H1 (cell line): ENCODE measurements around the gene GNAQ. TPM values are rescaled to one million over a fixed set of nuclear protein-coding genes. Genes with fewer than 3 reads are reported as not detected.

Source experiments
- CTCF ChIA-PET: fragments of 300-600 bp; sonication (Branson Sonifier 250); formaldehyde crosslinking; loops from one replicate; lab custom pipeline; 2021; ENCODE audit not compliant: partially characterized antibody; lab: Charles Lee
- POLR2A ChIA-PET: fragments of 300-600 bp; sonication (Branson Sonifier 250); formaldehyde crosslinking; loops from one replicate; lab custom pipeline; 2021; ENCODE audit warnings: inconsistent platforms; ENCODE audit not compliant: partially characterized antibody; lab: Charles Lee
- DNase-seq, 2 experiments: peaks; one replicate each; pipeline versions ENCODE4 v3.0.0 to v3.0.0-alpha.2; 2010 to 2022; ENCODE audit warnings: low spot score in 2 of 2, low read depth in 1 of 2, mixed read lengths in 1 of 2
- FAIRE-seq: peaks from 2 replicates; lab custom pipeline; 2011; peaks lifted over from hg19 to GRCh38; lab: Jason Lieb, UNC
- H2AFZ ChIP-seq: 2 replicates; pipeline ENCODE4 v1.8.1; 2012; ENCODE audit warnings: low read length, inconsistent platforms
- H2AK5ac ChIP-seq: 2 replicates; pipeline ENCODE4 v1.6.1; 2013; ENCODE audit warnings: low read depth, low read length
- H2BK120ac ChIP-seq: replicated peaks from 2 replicates; pipeline ENCODE3; 2013; ENCODE audit warnings: low read depth, low read length, inconsistent platforms
- H2BK12ac ChIP-seq: 2 replicates; pipeline ENCODE4 v1.6.1; 2013; ENCODE audit warnings: low read depth, low read length
- H2BK15ac ChIP-seq: 2 replicates; pipeline ENCODE4 v1.6.1; 2013; ENCODE audit warnings: low read length
- H2BK20ac ChIP-seq: 2 replicates; pipeline ENCODE4 v1.6.1; 2013; ENCODE audit warnings: low read length
- H2BK5ac ChIP-seq: 2 replicates; pipeline ENCODE4 v1.6.1; 2013; ENCODE audit warnings: low read depth, low read length
- H3K14ac ChIP-seq: 2 replicates; pipeline ENCODE4 v1.6.1; 2013; ENCODE audit warnings: inconsistent platforms; ENCODE audit not compliant: insufficient read length
- H3K18ac ChIP-seq: 2 replicates; pipeline ENCODE4 v1.6.1; 2013; ENCODE audit warnings: low read length; ENCODE audit errors: extremely low read depth
- H3K23ac ChIP-seq: 2 replicates; pipeline ENCODE4 v1.6.1; 2013; ENCODE audit warnings: inconsistent platforms; ENCODE audit not compliant: insufficient read length
- H3K23me2 ChIP-seq: 2 replicates; pipeline ENCODE4 v1.6.1; 2013; ENCODE audit warnings: low read depth, low read length
- H3K27ac ChIP-seq: 2 replicates; pipeline ENCODE4 v1.6.1; 2011; ENCODE audit warnings: low read depth, low read length, inconsistent platforms
- H3K27me3 ChIP-seq, 4 experiments: replicated peaks in 1 of 4; 1 replicate in 1 of 4; 2 replicates in 3 of 4; pipeline versions ENCODE4 v1.6.1 to v1.8.1; 2011 to 2013; ENCODE audit warnings: low read length in 3 of 4, mild to moderate bottlenecking in 3 of 4, inconsistent platforms in 2 of 4, mixed read lengths in 2 of 4, moderate library complexity in 1 of 4; ENCODE audit not compliant: control insufficient read depth in 3 of 4, insufficient read depth in 3 of 4; ENCODE audit errors: extremely low read depth in 1 of 4
- H3K36me3 ChIP-seq, 4 experiments: 2 replicates each; pipeline versions ENCODE4 v1.6.1 to v1.8.1; 2011 to 2013; ENCODE audit warnings: mild to moderate bottlenecking in 4 of 4, low read length in 3 of 4, moderate library complexity in 2 of 4, control low read depth in 1 of 4, inconsistent platforms in 1 of 4; ENCODE audit not compliant: insufficient read depth in 4 of 4, control insufficient read depth in 2 of 4
- H3K4ac ChIP-seq: replicated peaks from 2 replicates; pipeline ENCODE3; 2013; ENCODE audit warnings: low read length, low read depth, mixed read lengths, inconsistent platforms; ENCODE audit not compliant: insufficient read length
- H3K4me1 ChIP-seq, 4 experiments: replicated peaks in 1 of 4; 1 replicate in 1 of 4; 2 replicates in 3 of 4; pipeline versions ENCODE4 v1.6.1 to v1.8.1; 2011 to 2013; ENCODE audit warnings: low read length in 3 of 4, inconsistent platforms in 2 of 4, mixed read lengths in 1 of 4; ENCODE audit not compliant: insufficient read depth in 4 of 4, control insufficient read depth in 3 of 4
- H3K4me2 ChIP-seq, 2 experiments: 2 replicates each; pipeline versions ENCODE4 v1.6.1 to v1.8.1; 2011 to 2013; ENCODE audit warnings: low read depth in 2 of 2, low read length in 2 of 2, control low read depth in 1 of 2, inconsistent platforms in 1 of 2, mild to moderate bottlenecking in 1 of 2; ENCODE audit not compliant: insufficient read depth in 1 of 2
- H3K4me3 ChIP-seq, 4 experiments: fragments of 200-600, 300-600 bp in 1 of 4; sonication (generic), shearing (Covaris generic), sonication (Bioruptor Twin) in 1 of 4; 2 replicates each; pipeline versions ENCODE4 v1.5.1 to v1.8.1; 2011 to 2016; ENCODE audit warnings: low read length in 4 of 4, low read depth in 3 of 4, control low read depth in 2 of 4, inconsistent platforms in 2 of 4, mild to moderate bottlenecking in 2 of 4, mixed read lengths in 1 of 4, moderate library complexity in 1 of 4; ENCODE audit not compliant: insufficient read depth in 2 of 4; ENCODE audit errors: extremely low read depth in 1 of 4
- H3K56ac ChIP-seq: replicated peaks from 2 replicates; pipeline ENCODE3; 2013; ENCODE audit warnings: low read depth, mild to moderate bottlenecking, mixed read lengths, low read length, inconsistent platforms; ENCODE audit not compliant: insufficient read length
- H3K79me1 ChIP-seq: 2 replicates; pipeline ENCODE4 v1.6.1; 2013; ENCODE audit warnings: low read depth, low read length, control low read depth
- H3K79me2 ChIP-seq, 2 experiments: 2 replicates each; pipeline versions ENCODE4 v1.6.1 to v1.8.1; 2012 to 2013; ENCODE audit warnings: low read length in 2 of 2, mild to moderate bottlenecking in 2 of 2, inconsistent platforms in 1 of 2; ENCODE audit not compliant: insufficient read depth in 2 of 2, control insufficient read depth in 1 of 2
- H3K9ac ChIP-seq, 4 experiments: replicated peaks in 1 of 4; 1 replicate in 1 of 4; 2 replicates in 3 of 4; pipeline versions ENCODE4 v1.6.1 to v1.8.1; 2011 to 2013; ENCODE audit warnings: low read depth in 3 of 4, low read length in 3 of 4, control low read depth in 2 of 4, mild to moderate bottlenecking in 2 of 4, moderate library complexity in 2 of 4, inconsistent platforms in 1 of 4; ENCODE audit errors: extremely low read depth in 1 of 4
- H3K9me3 ChIP-seq, 2 experiments: 2 replicates each; pipeline versions ENCODE4 v1.6.1 to v1.8.1; 2012 to 2013; ENCODE audit warnings: mild to moderate bottlenecking in 2 of 2, moderate library complexity in 2 of 2, control low read depth in 1 of 2, inconsistent platforms in 1 of 2, low read depth in 1 of 2, low read length in 1 of 2, mixed read lengths in 1 of 2; ENCODE audit not compliant: insufficient read depth in 2 of 2
- H4K20me1 ChIP-seq, 2 experiments: replicated peaks in 1 of 2; 2 replicates each; pipeline versions ENCODE3 to v1.8.1; 2011 to 2013; ENCODE audit warnings: inconsistent platforms in 2 of 2, low read length in 2 of 2, mild to moderate bottlenecking in 1 of 2; ENCODE audit not compliant: insufficient read depth in 2 of 2, control insufficient read depth in 1 of 2
- H4K5ac ChIP-seq: 2 replicates; pipeline ENCODE4 v1.6.1; 2013; ENCODE audit warnings: low read length, low read depth, mixed read lengths, inconsistent platforms; ENCODE audit not compliant: insufficient read length
- H4K8ac ChIP-seq: 2 replicates; pipeline ENCODE4 v1.8.0; 2013; ENCODE audit warnings: mild to moderate bottlenecking, moderate library complexity, low read length, inconsistent platforms; ENCODE audit not compliant: insufficient read depth; ENCODE audit errors: extremely low read depth
- H4K91ac ChIP-seq: replicated peaks from 2 replicates; pipeline ENCODE3; 2013; ENCODE audit warnings: low read length, mixed read lengths, inconsistent platforms; ENCODE audit not compliant: insufficient read length
- CTCF ChIP-seq, 3 experiments: IDR thresholded peaks; 1 replicate in 2 of 3; 2 replicates in 1 of 3; pipeline versions ENCODE4 v1.5.1 to v1.6.1; 2011; ENCODE audit warnings: low read length in 3 of 3, mild to moderate bottlenecking in 3 of 3, inconsistent platforms in 2 of 3, low read depth in 1 of 3, moderate library complexity in 1 of 3; ENCODE audit not compliant: insufficient read depth in 1 of 3; ENCODE audit errors: control extremely low read depth in 1 of 3
- MAFK ChIP-seq: IDR thresholded peaks from 2 replicates; pipeline ENCODE4 v1.6.1; 2012; ENCODE audit warnings: low read depth, mild to moderate bottlenecking, improper control_type of control experiment, low read length
- RBBP5 ChIP-seq: IDR thresholded peaks from 2 replicates; pipeline ENCODE4 v1.7.1; 2012; ENCODE audit warnings: low read depth, mild to moderate bottlenecking, inconsistent platforms, low read length, moderate library complexity, borderline replicate concordance
- SIRT6 ChIP-seq: IDR thresholded peaks from one replicate; pipeline ENCODE4 v1.7.1; 2012; ENCODE audit warnings: low read length, inconsistent platforms
- TAF1 ChIP-seq: IDR thresholded peaks from 2 replicates; pipeline ENCODE4 v1.6.1; 2011; ENCODE audit warnings: mild to moderate bottlenecking, low read depth, low read length
- TCF12 ChIP-seq: IDR thresholded peaks from 2 replicates; pipeline ENCODE4 v1.6.1; 2011; ENCODE audit warnings: low read depth, mild to moderate bottlenecking, low read length
- WGBS, 2 experiments: shearing (Covaris generic) in 1 of 2; methylation state at CpG; one replicate each; pipeline versions ENCODE4 v1.1.6 to v1.1.7; 2013 to 2015; ENCODE audit warnings: low lambda C conversion rate in 2 of 2, mixed read lengths in 2 of 2, inconsistent platforms in 1 of 2, low coverage in 1 of 2, missing lambda C conversion rate in 1 of 2; ENCODE audit not compliant: insufficient replicate concordance in 2 of 2, insufficient coverage in 1 of 2, insufficient read length in 1 of 2; ENCODE audit errors: extremely low coverage in 1 of 2, missing lambda C conversion rate in 1 of 2; 5-methylcytosine and 5-hydroxymethylcytosine counted together
- polyA plus RNA-seq, 7 experiments: library from polyadenylated mRNA; depleted of rRNA in 3 of 7; stranded (reverse) in 5 of 7; unstranded in 2 of 7; fragments of >200 nt in 5 of 7; fragments of 200-250 nt in 2 of 7; gene quantifications; 1 replicate in 5 of 7; 2 replicates in 1 of 7; 4 replicates in 1 of 7; pipeline versions ENCODE4 v1.2.1 to v1.2.3, GENCODE V29; 2011 to 2013; ENCODE audit warnings: missing spikeins in 2 of 7, mixed read lengths in 2 of 7
- total RNA-seq: library from RNA; stranded (reverse); fragmentation: NEBNext Ultra II Directional; extraction: Animal tissue kit (Norgen Biotek cat#: 25700); gene quantifications from 2 replicates; pipeline ENCODE4 v1.2.1, GENCODE V29; 2021

Gene GNAQ
- total and polyA plus RNA-seq, 2 of the 8 experiments (the other 6 are each of a cell fraction or from before 2014, with no cell fraction given), result 22.8 to 63.8 TPM

- Histone ChIP-seq H3K36me3 (no peaks in the 10 kb centered on the region), H4K5ac (no peak overlapping the region), H3K4me3 (no peak overlapping the region), H2BK15ac (no peak overlapping the region), H3K18ac (no peak overlapping the region), H2AFZ (no peak overlapping the region), H3K27me3 (no peaks in the 10 kb centered on the region), H3K14ac (no peak overlapping the region), H2BK5ac (no peak overlapping the region), H3K4me2 (no peak overlapping the region), H4K20me1 (peaks cover 1 to 2% of the 10 kb centered on the region in 2 experiments), H3K27ac (no peak overlapping the region), H3K79me1 (no peaks in the 10 kb centered on the region; the same call in 1 of the 2 replicates), H2BK120ac (no peak overlapping the region), H3K9me3 (no peaks in the 10 kb centered on the region), H3K79me2 (peaks cover 5 to 40% of the 10 kb centered on the region in 2 experiments; a peak in 3 of 4 replicates), H3K23me2 (no peaks in the 10 kb centered on the region), H3K4ac (no peak overlapping the region), H4K8ac (no peak overlapping the region), H4K91ac (no peak overlapping the region), H2BK20ac (no peak overlapping the region), H3K23ac (no peak overlapping the region), H3K4me1 (peaks cover 0 to 3% (median 0%) of the 10 kb centered on the region in 4 experiments; a peak in 1 of 7 replicates), H3K56ac (no peak overlapping the region), H2AK5ac (no peak overlapping the region), H2BK12ac (no peak overlapping the region), H3K9ac (no peak overlapping the region)
- WGBS, 2 experiments, result 35% methylated on average over 3 of the region's 3 CpGs; no CpG with 5 or more reads in 1 of the 2 experiments
- CTCF ChIA-PET, result no interaction called here
- DNase-seq (no peak), FAIRE-seq (no peak)
- POLR2A ChIA-PET, result no interaction called here
- TF ChIP-seq SIRT6, result no peak
- no peak for TF ChIP-seq TAF1
- TF ChIP-seq TCF12, result no peak
- TF ChIP-seq MAFK, result no peak
- TF ChIP-seq CTCF (IDR thresholded peaks at IDR 0.05; ENCODE audit: control extremely low read depth in 1 of 3, insufficient read depth in 1 of 3, low read depth in 1 of 3, low read length in 3 of 3), result no peak
- TF ChIP-seq RBBP5, result no peak
Observed at GRCh38 chr9:77935974-77936373, 95.6 kb downstream of the GNAQ start.
